OCI-LY1 (cell line): ENCODE results near the gene EEF1AKMT2.

Experiments used
- H2AFZ ChIP-seq: fragments of 200-600 bp; sonication (generic), shearing (Covaris generic); 2 replicates; pipeline ENCODE4 v1.6.0; 2014; ENCODE audit warnings: antibody characterized with exemption, mild to moderate bottlenecking, low read length
- H3F3A ChIP-seq: fragments of 200-600 bp; sonication (generic), shearing (Covaris generic); 2 replicates; pipeline ENCODE4 v1.6.0; 2014; ENCODE audit warnings: mild to moderate bottlenecking, antibody characterized with exemption, low read length, moderate library complexity; ENCODE audit not compliant: insufficient read depth
- H3K27ac ChIP-seq: fragments of 200-600 bp; sonication (generic); 2 replicates; pipeline ENCODE4 v1.5.1; 2014; ENCODE audit warnings: low read length, mixed run types, mild to moderate bottlenecking, low read depth; ENCODE audit not compliant: poor library complexity, severe bottlenecking
- H3K27me3 ChIP-seq: fragments of 200-600 bp; sonication (generic); 2 replicates; pipeline ENCODE4 v1.6.0; 2014; ENCODE audit warnings: antibody characterized with exemption, mild to moderate bottlenecking, low read length, moderate library complexity; ENCODE audit not compliant: insufficient read depth
- H3K36me3 ChIP-seq: fragments of 200-600 bp; sonication (generic); 2 replicates; pipeline ENCODE4 v1.6.1; 2014; ENCODE audit warnings: mild to moderate bottlenecking, antibody characterized with exemption, low read length, moderate library complexity, mixed read lengths; ENCODE audit not compliant: insufficient read depth
- H3K4me1 ChIP-seq: fragments of 200-600 bp; sonication (generic); 2 replicates; pipeline ENCODE4 v1.5.1; 2014; ENCODE audit warnings: mild to moderate bottlenecking, low read length, moderate library complexity; ENCODE audit not compliant: insufficient read depth, severe bottlenecking
- H3K4me2 ChIP-seq: fragments of 200-600 bp; sonication (generic), shearing (Covaris generic); 2 replicates; pipeline ENCODE4 v1.6.1; 2014; ENCODE audit warnings: low read length
- H3K4me3 ChIP-seq: fragments of 200-600 bp; sonication (generic); 2 replicates; pipeline ENCODE4 v1.5.1; 2014; ENCODE audit warnings: low read length, low read depth, mild to moderate bottlenecking, mixed read lengths; ENCODE audit not compliant: poor library complexity, severe bottlenecking
- H3K79me2 ChIP-seq: fragments of 200-600 bp; shearing (Covaris generic); 2 replicates; pipeline ENCODE4 v1.6.1; 2016; ENCODE audit warnings: mixed run types, low read length, mixed read lengths; ENCODE audit not compliant: insufficient read depth
- H3K9ac ChIP-seq: fragments of 200-600 bp; sonication (generic), shearing (Covaris generic); 2 replicates; pipeline ENCODE4 v1.6.1; 2014; ENCODE audit warnings: mild to moderate bottlenecking, low read length, mixed read lengths
- H3K9me2 ChIP-seq: fragments of 200-600 bp; sonication (generic), shearing (Covaris generic); 2 replicates; pipeline ENCODE4 v1.6.1; 2014; ENCODE audit warnings: low read depth, mild to moderate bottlenecking, low read length, mixed read lengths
- H3K9me3 ChIP-seq: fragments of 200-600 bp; shearing (Covaris generic); 2 replicates; pipeline ENCODE4 v1.6.1; 2014; ENCODE audit warnings: low read length, mixed read lengths
- H4K20me1 ChIP-seq: fragments of 200-600 bp; sonication (generic), shearing (Covaris generic); 2 replicates; pipeline ENCODE4 v1.6.0; 2016; ENCODE audit warnings: mild to moderate bottlenecking, low read length; ENCODE audit not compliant: insufficient read depth
- CTCF ChIP-seq: fragments of 200-600 bp; sonication (generic), shearing (Covaris generic); IDR thresholded peaks from 2 replicates; pipeline ENCODE4 v1.5.1; 2017; ENCODE audit warnings: mild to moderate bottlenecking, antibody characterized with exemption, low read length, moderate library complexity, mixed read lengths
- EZH2 ChIP-seq: fragments of 200-600 bp; sonication (generic), shearing (Covaris generic); IDR thresholded peaks from 2 replicates; pipeline ENCODE4 v1.8.0; 2017; ENCODE audit warnings: borderline replicate concordance, mixed run types, mild to moderate bottlenecking, antibody characterized with exemption, low read length, moderate library complexity, mixed read lengths

The EEF1AKMT2 gene

DNA sequence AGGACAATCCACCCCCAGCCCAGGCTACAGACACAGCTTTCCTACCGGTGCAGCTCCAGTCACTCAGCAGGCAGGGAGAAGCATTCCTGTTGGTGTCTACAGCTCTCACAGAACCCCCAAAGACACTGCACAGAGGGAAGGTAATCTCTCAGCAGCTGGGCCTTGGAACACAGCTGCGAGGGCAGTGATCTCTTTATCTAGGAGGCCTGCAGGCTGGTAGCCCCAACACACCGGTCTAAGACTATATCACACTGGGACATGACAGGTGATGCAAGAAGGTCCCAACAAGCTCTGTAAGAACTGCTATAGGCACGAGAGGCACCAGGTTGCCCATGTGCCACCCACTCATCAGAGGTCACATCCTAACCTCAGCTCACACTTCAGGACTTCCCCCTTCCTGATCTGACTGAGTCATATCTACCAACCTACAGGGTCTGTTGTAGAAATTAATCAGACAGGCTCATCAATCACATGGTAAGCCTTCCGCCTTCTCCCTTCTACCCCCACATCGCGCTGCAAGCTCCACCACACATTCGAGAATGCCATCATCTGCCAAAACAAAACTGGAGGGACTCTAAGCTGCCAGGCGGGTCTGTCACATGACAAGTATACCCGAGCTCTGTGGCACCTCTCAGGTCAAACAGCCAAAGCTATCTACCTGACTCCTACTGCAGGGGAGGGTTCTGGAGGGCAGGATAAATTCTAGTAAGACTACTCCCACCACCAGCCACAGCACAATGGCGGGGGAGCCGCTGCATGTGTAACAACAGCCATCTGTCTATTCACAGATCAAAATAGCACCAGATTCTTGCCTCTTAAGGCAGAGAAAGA is 73.6 kb downstream of the EEF1AKMT2 start:
- TF ChIP-seq EZH2 (no peak), CTCF (no peak)
- H3K9me3 ChIP-seq, result no peaks in the 10 kb centered on the region

DNA sequence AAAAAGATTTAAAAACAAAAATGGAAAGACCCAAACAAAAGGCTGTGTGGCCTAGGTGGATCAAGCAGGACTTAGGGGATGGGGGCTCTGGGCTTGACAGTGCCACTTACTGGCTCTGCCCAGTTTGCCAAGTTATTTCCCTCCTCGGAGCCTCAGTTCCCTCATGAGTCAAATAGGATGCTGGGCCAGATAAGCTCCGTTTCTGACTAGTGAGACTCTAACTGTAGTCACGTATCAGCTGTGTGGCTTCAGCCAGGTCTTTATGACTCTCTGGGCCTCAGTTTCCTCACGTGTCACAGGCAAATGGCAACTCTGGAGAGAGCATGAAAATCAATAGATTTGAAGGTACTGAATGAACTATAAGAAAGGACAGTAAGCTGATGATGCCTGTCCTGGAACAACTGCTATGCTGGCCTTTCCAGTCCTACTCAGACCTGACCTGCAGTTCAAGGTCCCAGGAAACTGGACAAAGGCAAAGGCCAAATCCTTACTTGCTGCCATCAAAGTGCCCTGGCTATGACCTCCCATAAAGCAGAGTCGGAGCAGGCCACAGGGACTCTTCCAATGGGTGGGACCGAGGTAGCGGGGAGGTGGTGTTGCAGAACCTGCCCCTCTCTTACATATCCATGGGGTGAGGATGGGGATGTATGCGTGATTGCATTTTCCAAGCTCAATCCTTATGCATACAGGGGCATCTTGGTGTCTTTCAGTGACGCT is 74.5 kb downstream of the EEF1AKMT2 start:
- H2AFZ ChIP-seq, result no peak overlapping the region
- peaks cover 30% of the 10 kb centered on the region for H3K36me3 ChIP-seq
- no peak overlapping the region for H3K4me3 ChIP-seq
- no peaks in the 10 kb centered on the region for H4K20me1 ChIP-seq
- H3K4me2 ChIP-seq, result no peak overlapping the region
- H3K9ac ChIP-seq, result no peak overlapping the region
- H3F3A ChIP-seq, result 0 out of 2 replicates have a peak, but pooled peaks cover 4% of the 10 kb centered on the region
- TF ChIP-seq CTCF (no peak), EZH2 (no peak)
- H3K27ac ChIP-seq, result peak overlapping the region; percentile 77
- peaks cover 59% of the 10 kb centered on the region for H3K79me2 ChIP-seq
- H3K9me3 ChIP-seq, result no peaks in the 10 kb centered on the region
- peaks cover 79% of the 10 kb centered on the region for H3K4me1 ChIP-seq
- H3K27me3 ChIP-seq, result no peaks in the 10 kb centered on the region
- H3K9me2 ChIP-seq, result no peaks in the 10 kb centered on the region

More for the DNA sequence above, 73.6 kb downstream of the EEF1AKMT2 start:
- peak overlapping the region; percentile 44; the same call in 1 of the 2 replicates for H3K4me2 ChIP-seq
- 0 out of 2 replicates have a peak, but pooled peaks cover 4% of the 10 kb centered on the region for H3F3A ChIP-seq
- H3K4me3 ChIP-seq, result no peak overlapping the region
- peaks cover 79% of the 10 kb centered on the region for H3K4me1 ChIP-seq
- no peak overlapping the region for H2AFZ ChIP-seq
- no peaks in the 10 kb centered on the region for H3K9me2 ChIP-seq
- peaks cover 30% of the 10 kb centered on the region for H3K36me3 ChIP-seq
- peaks cover 58% of the 10 kb centered on the region for H3K79me2 ChIP-seq
- no peaks in the 10 kb centered on the region for H3K27me3 ChIP-seq
- no peaks in the 10 kb centered on the region for H4K20me1 ChIP-seq
- peak overlapping the region; percentile 13; the same call in 1 of the 2 replicates for H3K9ac ChIP-seq
- H3K27ac ChIP-seq, result peak overlapping the region; percentile 77

GRCh38 chr10:124716369-124716768 is 75.3 kb downstream of the EEF1AKMT2 start:
- H3K9me3 ChIP-seq, result no peaks in the 10 kb centered on the region
- no peak overlapping the region for H3K4me2 ChIP-seq
- H3K9ac ChIP-seq, result no peak overlapping the region
- no peak overlapping the region for H3K27ac ChIP-seq
- no peaks in the 10 kb centered on the region for H4K20me1 ChIP-seq
- H3K4me1 ChIP-seq, result peaks cover 78% of the 10 kb centered on the region
- no peak overlapping the region for H2AFZ ChIP-seq
- H3K27me3 ChIP-seq, result no peaks in the 10 kb centered on the region
- no peaks in the 10 kb centered on the region for H3K9me2 ChIP-seq
- peaks cover 30% of the 10 kb centered on the region for H3K36me3 ChIP-seq
- H3K4me3 ChIP-seq, result no peak overlapping the region
- H3K79me2 ChIP-seq, result peaks cover 62% of the 10 kb centered on the region
- TF ChIP-seq EZH2 (no peak), CTCF (no peak)
- H3F3A ChIP-seq, result 0 out of 2 replicates have a peak, but pooled peaks cover 4% of the 10 kb centered on the region
